HCT116 (cell line): ENCODE measurements around the gene CRISPLD2.

Source experiments
- CEBPB ChIP-seq: IDR thresholded peaks from 2 replicates; pipeline ENCODE4 v1.6.1; 2012; ENCODE audit warnings: low read depth
- JUND ChIP-seq: IDR thresholded peaks from 2 replicates; pipeline ENCODE4 v1.6.1; 2012
- POLR2A ChIP-seq: IDR thresholded peaks from 2 replicates; pipeline ENCODE4 v1.7.0; 2011; ENCODE audit warnings: borderline replicate concordance; ENCODE audit not compliant: insufficient read depth, insufficient read length; ENCODE audit errors: extremely low read depth
- POLR2AphosphoS5 ChIP-seq: IDR thresholded peaks from 2 replicates; pipeline ENCODE4 v1.6.1; 2011; ENCODE audit warnings: mild to moderate bottlenecking, low read depth, low read length, moderate library complexity
- ZNF274 ChIP-seq: fragments of 200-500 bp; sonication (Bioruptor generic); IDR thresholded peaks from 2 replicates; pipeline ENCODE4 v1.6.1; 2014; ENCODE audit warnings: mild to moderate bottlenecking, low read depth, low read length, inconsistent platforms
- TF ChIP-seq, protein P1 (sequence below): IDR thresholded peaks from 2 replicates; pipeline ENCODE4 v1.6.1; 2012; ENCODE audit warnings: low read depth
- TF ChIP-seq, protein P2 (sequence below), 3 experiments: fragments of 200-600 bp in 1 of 3; sonication (generic) in 1 of 3; IDR thresholded peaks in 2 of 3; conservative IDR thresholded peaks in 1 of 3; 2 replicates each; pipeline ENCODE4 v1.5.1; 2012 to 2017; ENCODE audit warnings: low read depth in 2 of 3, low read length in 2 of 3, antibody characterized with exemption in 1 of 3, borderline replicate concordance in 1 of 3, control low read depth in 1 of 3, mild to moderate bottlenecking in 1 of 3, mixed read lengths in 1 of 3, mixed run types in 1 of 3, moderate library complexity in 1 of 3; ENCODE audit not compliant: insufficient read depth in 1 of 3
- TF ChIP-seq, protein P3 (sequence below): IDR thresholded peaks from 2 replicates; pipeline ENCODE4 v1.6.1; 2012
- TF ChIP-seq, protein P4 (sequence below): IDR thresholded peaks from 2 replicates; pipeline ENCODE4 v1.6.1; 2012

DNA sequence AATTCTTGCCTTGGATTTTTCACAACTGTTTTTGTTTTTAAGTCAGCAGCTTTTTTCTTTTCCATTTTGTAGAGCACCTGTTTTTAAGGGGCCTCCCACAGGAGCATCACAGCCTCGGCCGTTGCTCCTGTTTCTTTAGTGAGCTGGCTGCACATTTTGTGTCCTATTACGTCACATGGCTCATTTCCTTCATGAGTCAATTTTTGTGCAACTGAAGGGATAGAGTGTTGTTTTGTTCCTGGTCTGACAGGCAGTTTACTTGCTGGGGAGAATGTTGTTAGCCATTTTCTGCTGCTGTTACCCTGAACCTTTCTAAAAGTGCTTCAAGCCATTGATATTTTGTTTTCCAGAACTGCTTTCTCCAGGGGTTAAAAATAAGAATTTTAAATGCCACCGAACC, 45.0 kb upstream of the CRISPLD2 start:
- TF ChIP-seq, protein P1, sequence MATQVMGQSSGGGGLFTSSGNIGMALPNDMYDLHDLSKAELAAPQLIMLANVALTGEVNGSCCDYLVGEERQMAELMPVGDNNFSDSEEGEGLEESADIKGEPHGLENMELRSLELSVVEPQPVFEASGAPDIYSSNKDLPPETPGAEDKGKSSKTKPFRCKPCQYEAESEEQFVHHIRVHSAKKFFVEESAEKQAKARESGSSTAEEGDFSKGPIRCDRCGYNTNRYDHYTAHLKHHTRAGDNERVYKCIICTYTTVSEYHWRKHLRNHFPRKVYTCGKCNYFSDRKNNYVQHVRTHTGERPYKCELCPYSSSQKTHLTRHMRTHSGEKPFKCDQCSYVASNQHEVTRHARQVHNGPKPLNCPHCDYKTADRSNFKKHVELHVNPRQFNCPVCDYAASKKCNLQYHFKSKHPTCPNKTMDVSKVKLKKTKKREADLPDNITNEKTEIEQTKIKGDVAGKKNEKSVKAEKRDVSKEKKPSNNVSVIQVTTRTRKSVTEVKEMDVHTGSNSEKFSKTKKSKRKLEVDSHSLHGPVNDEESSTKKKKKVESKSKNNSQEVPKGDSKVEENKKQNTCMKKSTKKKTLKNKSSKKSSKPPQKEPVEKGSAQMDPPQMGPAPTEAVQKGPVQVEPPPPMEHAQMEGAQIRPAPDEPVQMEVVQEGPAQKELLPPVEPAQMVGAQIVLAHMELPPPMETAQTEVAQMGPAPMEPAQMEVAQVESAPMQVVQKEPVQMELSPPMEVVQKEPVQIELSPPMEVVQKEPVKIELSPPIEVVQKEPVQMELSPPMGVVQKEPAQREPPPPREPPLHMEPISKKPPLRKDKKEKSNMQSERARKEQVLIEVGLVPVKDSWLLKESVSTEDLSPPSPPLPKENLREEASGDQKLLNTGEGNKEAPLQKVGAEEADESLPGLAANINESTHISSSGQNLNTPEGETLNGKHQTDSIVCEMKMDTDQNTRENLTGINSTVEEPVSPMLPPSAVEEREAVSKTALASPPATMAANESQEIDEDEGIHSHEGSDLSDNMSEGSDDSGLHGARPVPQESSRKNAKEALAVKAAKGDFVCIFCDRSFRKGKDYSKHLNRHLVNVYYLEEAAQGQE = no peak
- TF ChIP-seq POLR2AphosphoS5 = no peak
- no peak for TF ChIP-seq ZNF274
- TF ChIP-seq, protein P2, sequence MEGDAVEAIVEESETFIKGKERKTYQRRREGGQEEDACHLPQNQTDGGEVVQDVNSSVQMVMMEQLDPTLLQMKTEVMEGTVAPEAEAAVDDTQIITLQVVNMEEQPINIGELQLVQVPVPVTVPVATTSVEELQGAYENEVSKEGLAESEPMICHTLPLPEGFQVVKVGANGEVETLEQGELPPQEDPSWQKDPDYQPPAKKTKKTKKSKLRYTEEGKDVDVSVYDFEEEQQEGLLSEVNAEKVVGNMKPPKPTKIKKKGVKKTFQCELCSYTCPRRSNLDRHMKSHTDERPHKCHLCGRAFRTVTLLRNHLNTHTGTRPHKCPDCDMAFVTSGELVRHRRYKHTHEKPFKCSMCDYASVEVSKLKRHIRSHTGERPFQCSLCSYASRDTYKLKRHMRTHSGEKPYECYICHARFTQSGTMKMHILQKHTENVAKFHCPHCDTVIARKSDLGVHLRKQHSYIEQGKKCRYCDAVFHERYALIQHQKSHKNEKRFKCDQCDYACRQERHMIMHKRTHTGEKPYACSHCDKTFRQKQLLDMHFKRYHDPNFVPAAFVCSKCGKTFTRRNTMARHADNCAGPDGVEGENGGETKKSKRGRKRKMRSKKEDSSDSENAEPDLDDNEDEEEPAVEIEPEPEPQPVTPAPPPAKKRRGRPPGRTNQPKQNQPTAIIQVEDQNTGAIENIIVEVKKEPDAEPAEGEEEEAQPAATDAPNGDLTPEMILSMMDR (IDR thresholded peaks at IDR 0.05 in 2 of 3, conservative IDR thresholded peaks at IDR 0.05 in 1 of 3; ENCODE audit: borderline replicate concordance in 1 of 3, insufficient read depth in 1 of 3, low read depth in 2 of 3, low read length in 2 of 3) = no peak
- TF ChIP-seq, protein P3, sequence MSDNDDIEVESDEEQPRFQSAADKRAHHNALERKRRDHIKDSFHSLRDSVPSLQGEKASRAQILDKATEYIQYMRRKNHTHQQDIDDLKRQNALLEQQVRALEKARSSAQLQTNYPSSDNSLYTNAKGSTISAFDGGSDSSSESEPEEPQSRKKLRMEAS = no peak
- no peak for TF ChIP-seq CEBPB
- TF ChIP-seq POLR2A = no peak
- TF ChIP-seq JUND = no peak
- TF ChIP-seq, protein P4, sequence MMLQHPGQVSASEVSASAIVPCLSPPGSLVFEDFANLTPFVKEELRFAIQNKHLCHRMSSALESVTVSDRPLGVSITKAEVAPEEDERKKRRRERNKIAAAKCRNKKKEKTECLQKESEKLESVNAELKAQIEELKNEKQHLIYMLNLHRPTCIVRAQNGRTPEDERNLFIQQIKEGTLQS = no peak
